ENCODE results near the gene PLEKHD1. TPM values are rescaled to one million over a fixed set of nuclear protein-coding genes. Genes with fewer than 3 reads are reported as not detected.
A peak's percentile ranks its signal among the peaks of the same experiment; 100 is the strongest.

Gene PLEKHD1
- total and polyA plus RNA-seq, 2 donors (not counting 1 experiment from before 2014, with no cell fraction given) = under 0.01 to 0.01 TPM

- no peak overlapping the region for H3K4me2 ChIP-seq (ENCODE audit: extremely low read depth, insufficient read depth, low read length)
- no peak overlapping the region for H2AFZ ChIP-seq (ENCODE audit: low read length)
- TF ChIP-seq CTCF (conservative IDR thresholded peaks at IDR 0.05 in 1 of 2, IDR thresholded peaks at IDR 0.05 in 1 of 2; ENCODE audit: low read depth in 1 of 2, low read length in 2 of 2) (no peak), EZH2 (IDR thresholded peaks at IDR 0.05; ENCODE audit: low read length, missing control alignments) (no peak)
- H3K36me3 ChIP-seq (ENCODE audit: control insufficient read depth, insufficient read depth, low read length) = no peaks in the 10 kb centered on the region
- no peak overlapping the region for H3K27ac ChIP-seq (ENCODE audit: insufficient read depth, low read length)
- DNase-seq (ENCODE audit: low read depth in 2 of 2) = peak; percentile 11 to 32
- H3K9ac ChIP-seq (ENCODE audit: insufficient read depth, low read length) = no peak overlapping the region
- no peaks in the 10 kb centered on the region for H3K79me2 ChIP-seq (ENCODE audit: control insufficient read depth, insufficient read depth, low read length)
- H3K9me3 ChIP-seq (ENCODE audit: control insufficient read depth, insufficient read depth, low read depth, low read length) = no peaks in the 10 kb centered on the region
- no peak overlapping the region for H3K4me3 ChIP-seq (replicated peaks in 1 of 4; ENCODE audit: control extremely low read depth in 1 of 4, insufficient read depth in 1 of 4, low read depth in 3 of 4, low read length in 4 of 4)
- H3K27me3 ChIP-seq (ENCODE audit: control insufficient read depth, insufficient read depth, low read length) = peaks cover 11% of the 10 kb centered on the region
- no peaks in the 10 kb centered on the region for H4K20me1 ChIP-seq (ENCODE audit: control insufficient read depth, extremely low read depth, insufficient read depth, low read length)
- no peaks in the 10 kb centered on the region for H3K4me1 ChIP-seq (ENCODE audit: control insufficient read depth, extremely low read depth, insufficient read depth, low read length)
These were observed 16.9 kb downstream of the PLEKHD1 start for GRCh38 chr14:69501423-69501838.

DNA sequence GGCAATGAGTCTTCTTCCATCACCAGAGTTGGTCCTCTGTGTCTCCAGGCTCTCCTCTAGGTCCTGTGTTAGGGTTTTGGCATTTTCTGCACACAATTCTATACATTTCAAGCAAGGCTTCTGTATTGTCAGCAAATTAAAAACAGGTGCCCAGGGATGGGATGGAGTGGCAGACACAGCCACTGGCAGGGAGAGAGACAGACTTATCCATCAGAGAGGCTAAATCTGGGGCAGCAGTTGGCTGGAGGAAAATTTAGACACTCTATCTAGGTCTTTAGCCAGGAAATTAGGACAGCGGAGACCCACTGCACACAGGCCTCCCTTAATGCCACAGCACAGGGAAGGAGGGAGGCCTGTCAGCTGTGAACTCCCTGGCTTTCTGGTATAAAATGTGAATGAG is 20.2 kb downstream of the PLEKHD1 start:
- Histone ChIP-seq H4K20me1 (ENCODE audit: control insufficient read depth, extremely low read depth, insufficient read depth, low read length) (no peaks in the 10 kb centered on the region), H3K36me3 (ENCODE audit: control insufficient read depth, insufficient read depth, low read length) (no peaks in the 10 kb centered on the region), H3K27me3 (ENCODE audit: control insufficient read depth, insufficient read depth, low read length) (peaks cover 11% of the 10 kb centered on the region), H3K9me3 (ENCODE audit: control insufficient read depth, insufficient read depth, low read depth, low read length) (no peaks in the 10 kb centered on the region), H3K79me2 (ENCODE audit: control insufficient read depth, insufficient read depth, low read length) (no peaks in the 10 kb centered on the region), H3K4me1 (ENCODE audit: control insufficient read depth, extremely low read depth, insufficient read depth, low read length) (no peaks in the 10 kb centered on the region), H3K4me2 (ENCODE audit: extremely low read depth, insufficient read depth, low read length) (no peak overlapping the region), H3K27ac (ENCODE audit: insufficient read depth, low read length) (no peak overlapping the region), H3K9ac (ENCODE audit: insufficient read depth, low read length) (no peak overlapping the region), H3K4me3 (replicated peaks in 1 of 4; ENCODE audit: control extremely low read depth in 1 of 4, insufficient read depth in 1 of 4, low read depth in 3 of 4, low read length in 4 of 4) (no peak overlapping the region), H2AFZ (ENCODE audit: low read length) (no peak overlapping the region)
- TF ChIP-seq EZH2 (IDR thresholded peaks at IDR 0.05; ENCODE audit: low read length, missing control alignments) = no peak
- TF ChIP-seq CTCF (conservative IDR thresholded peaks at IDR 0.05 in 1 of 2, IDR thresholded peaks at IDR 0.05 in 1 of 2; ENCODE audit: low read depth in 1 of 2, low read length in 2 of 2) = no peak
- no peak for DNase-seq (ENCODE audit: low read depth in 2 of 2)

GRCh38 chr14:69505338-69506240 is 21.1 kb downstream of the PLEKHD1 start:
- Histone ChIP-seq H3K27ac (ENCODE audit: insufficient read depth, low read length) (no peak overlapping the region), H3K9me3 (ENCODE audit: control insufficient read depth, insufficient read depth, low read depth, low read length) (no peaks in the 10 kb centered on the region), H3K4me3 (replicated peaks in 1 of 4; ENCODE audit: control extremely low read depth in 1 of 4, insufficient read depth in 1 of 4, low read depth in 3 of 4, low read length in 4 of 4) (no peak overlapping the region), H3K27me3 (ENCODE audit: control insufficient read depth, insufficient read depth, low read length) (peaks cover 11% of the 10 kb centered on the region), H2AFZ (ENCODE audit: low read length) (no peak overlapping the region), H4K20me1 (ENCODE audit: control insufficient read depth, extremely low read depth, insufficient read depth, low read length) (no peaks in the 10 kb centered on the region), H3K4me1 (ENCODE audit: control insufficient read depth, extremely low read depth, insufficient read depth, low read length) (no peaks in the 10 kb centered on the region), H3K79me2 (ENCODE audit: control insufficient read depth, insufficient read depth, low read length) (no peaks in the 10 kb centered on the region), H3K36me3 (ENCODE audit: control insufficient read depth, insufficient read depth, low read length) (no peaks in the 10 kb centered on the region), H3K4me2 (ENCODE audit: extremely low read depth, insufficient read depth, low read length) (no peak overlapping the region), H3K9ac (ENCODE audit: insufficient read depth, low read length) (no peak overlapping the region)
- no peak for DNase-seq (ENCODE audit: low read depth in 2 of 2)
- TF ChIP-seq CTCF (conservative IDR thresholded peaks at IDR 0.05 in 1 of 2, IDR thresholded peaks at IDR 0.05 in 1 of 2; ENCODE audit: low read depth in 1 of 2, low read length in 2 of 2) = no peak
- TF ChIP-seq EZH2 (IDR thresholded peaks at IDR 0.05; ENCODE audit: low read length, missing control alignments) = no peak

Data from fibroblast of lung (primary cell).